ENCODE data around the gene NCAN.

- TF ChIP-seq, protein P1, sequence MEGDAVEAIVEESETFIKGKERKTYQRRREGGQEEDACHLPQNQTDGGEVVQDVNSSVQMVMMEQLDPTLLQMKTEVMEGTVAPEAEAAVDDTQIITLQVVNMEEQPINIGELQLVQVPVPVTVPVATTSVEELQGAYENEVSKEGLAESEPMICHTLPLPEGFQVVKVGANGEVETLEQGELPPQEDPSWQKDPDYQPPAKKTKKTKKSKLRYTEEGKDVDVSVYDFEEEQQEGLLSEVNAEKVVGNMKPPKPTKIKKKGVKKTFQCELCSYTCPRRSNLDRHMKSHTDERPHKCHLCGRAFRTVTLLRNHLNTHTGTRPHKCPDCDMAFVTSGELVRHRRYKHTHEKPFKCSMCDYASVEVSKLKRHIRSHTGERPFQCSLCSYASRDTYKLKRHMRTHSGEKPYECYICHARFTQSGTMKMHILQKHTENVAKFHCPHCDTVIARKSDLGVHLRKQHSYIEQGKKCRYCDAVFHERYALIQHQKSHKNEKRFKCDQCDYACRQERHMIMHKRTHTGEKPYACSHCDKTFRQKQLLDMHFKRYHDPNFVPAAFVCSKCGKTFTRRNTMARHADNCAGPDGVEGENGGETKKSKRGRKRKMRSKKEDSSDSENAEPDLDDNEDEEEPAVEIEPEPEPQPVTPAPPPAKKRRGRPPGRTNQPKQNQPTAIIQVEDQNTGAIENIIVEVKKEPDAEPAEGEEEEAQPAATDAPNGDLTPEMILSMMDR (IDR thresholded peaks at IDR 0.05; ENCODE audit: insufficient read depth, low read length) = no peak
- no peak for TF ChIP-seq GABPA (IDR thresholded peaks at IDR 0.05; ENCODE audit: low read depth)
- no peak for TF ChIP-seq POLR2AphosphoS5 (IDR thresholded peaks at IDR 0.05; ENCODE audit: low read depth)
These were observed 17.8 kb upstream of the NCAN start for GRCh38 chr19:19193926-19194325.

Measured in HL-60 (cell line).